Spleen (tissue), 7 donors: ENCODE results near the gene EXTL1.

Source experiments
- CTCF ChIP-seq, 11 experiments: fragments of 200-600 bp in 7 of 11; fragments of 450-650 bp in 4 of 11; sonication (generic) in 4 of 11; IDR thresholded peaks in 8 of 11; conservative IDR thresholded peaks in 3 of 11; 1 replicate in 7 of 11; 2 replicates in 4 of 11; pipeline versions ENCODE4 v1.4.0 to v1.8.0; 2016 to 2021; ENCODE audit warnings: antibody characterized with exemption in 11 of 11, inconsistent platforms in 4 of 11, mild to moderate bottlenecking in 1 of 11
- POLR2AphosphoS5 ChIP-seq, 3 donors: sonication (generic); formaldehyde crosslinking; IDR thresholded peaks; one replicate each; pipeline ENCODE4 v1.5.1; 2017; ENCODE audit warnings: antibody characterized with exemption in 3 of 3
- donor health status: DM: no; HTN: no; CAD: no; lungs with moderate emphysema.
- donor health status: DM: no; HTN: no; CAD: no.
- donor health status: DM: no; HTN: no; CAD: no.

- TF ChIP-seq CTCF (IDR thresholded peaks at IDR 0.05 in 8 of 11, conservative IDR thresholded peaks at IDR 0.05 in 3 of 11) (no peak), POLR2AphosphoS5 (IDR thresholded peaks at IDR 0.05) (no peak)
Measured at GRCh38 chr1:26084091-26084561, 62.6 kb downstream of the EXTL1 start.
